Measurements from ENCODE around the gene ETV3. TPM values are rescaled to one million over a fixed set of nuclear protein-coding genes. Genes with fewer than 3 reads are reported as not detected.

Gene ETV3
- total and polyA plus RNA-seq, 2 of the 8 experiments (the other 6 are each of a cell fraction or from before 2014, with no cell fraction given) = 6.0 to 23.8 TPM

DNA sequence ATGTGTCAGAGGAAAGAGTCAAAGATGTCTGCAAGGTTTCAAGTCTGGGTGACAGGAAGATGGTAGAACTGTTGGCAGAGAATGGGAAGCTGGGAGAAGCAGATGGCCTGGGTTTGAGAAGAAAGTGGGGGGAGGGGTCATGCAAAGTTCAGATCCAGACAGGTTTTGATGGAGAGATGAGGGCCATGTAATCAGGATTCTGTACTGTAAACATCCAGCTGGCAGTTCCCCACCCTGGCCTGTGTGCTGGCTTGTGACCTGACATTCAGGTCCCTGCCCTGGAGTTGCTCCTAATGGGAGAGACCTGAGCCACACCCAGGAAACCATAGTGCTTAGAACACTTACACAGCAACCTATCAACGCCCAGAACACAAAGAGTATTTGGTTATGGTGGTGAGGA, 15.6 kb upstream of the ETV3 start:
- Histone ChIP-seq H4K91ac (replicated peaks; ENCODE audit: insufficient read length, low read length) (no peak overlapping the region), H4K5ac (ENCODE audit: insufficient read length, low read depth, low read length) (no peak overlapping the region), H2AFZ (ENCODE audit: low read length) (no peak overlapping the region), H3K4me2 (ENCODE audit: insufficient read depth in 1 of 2, low read depth in 2 of 2, low read length in 2 of 2) (no peak overlapping the region), H3K14ac (ENCODE audit: insufficient read length) (no peak overlapping the region), H3K27ac (ENCODE audit: low read depth, low read length) (no peak overlapping the region), H2BK5ac (ENCODE audit: low read depth, low read length) (no peak overlapping the region), H3K4me3 (ENCODE audit: extremely low read depth in 1 of 4, insufficient read depth in 2 of 4, low read depth in 3 of 4, low read length in 4 of 4) (no peak overlapping the region), H3K36me3 (ENCODE audit: control insufficient read depth in 2 of 4, insufficient read depth in 4 of 4, low read length in 3 of 4) (no peaks in the 10 kb centered on the region), H4K20me1 (replicated peaks in 1 of 2; ENCODE audit: control insufficient read depth in 1 of 2, insufficient read depth in 2 of 2, low read length in 2 of 2) (no peaks in the 10 kb centered on the region), H2BK12ac (ENCODE audit: low read depth, low read length) (no peak overlapping the region), H2BK20ac (ENCODE audit: low read length) (no peak overlapping the region), H3K23ac (ENCODE audit: insufficient read length) (no peak overlapping the region), H3K4ac (replicated peaks; ENCODE audit: insufficient read length, low read depth, low read length) (no peak overlapping the region), H3K18ac (ENCODE audit: extremely low read depth, low read length) (no peak overlapping the region), H4K8ac (ENCODE audit: extremely low read depth, insufficient read depth, low read length) (no peak overlapping the region), H2AK5ac (ENCODE audit: low read depth, low read length) (no peak overlapping the region), H3K79me1 (ENCODE audit: low read depth, low read length) (no peaks in the 10 kb centered on the region), H3K9ac (replicated peaks in 1 of 4; ENCODE audit: extremely low read depth in 1 of 4, low read depth in 3 of 4, low read length in 3 of 4) (no peak overlapping the region), H3K4me1 (replicated peaks in 1 of 4; ENCODE audit: control insufficient read depth in 3 of 4, insufficient read depth in 4 of 4, low read length in 3 of 4) (peaks cover 0 to 10% (median 6%) of the 10 kb centered on the region in 4 experiments; a peak in 6 of 7 replicates), H3K27me3 (replicated peaks in 1 of 4; ENCODE audit: control insufficient read depth in 3 of 4, extremely low read depth in 1 of 4, insufficient read depth in 3 of 4, low read length in 3 of 4) (no peaks in the 10 kb centered on the region; a peak in 1 of 7 replicates), H3K56ac (replicated peaks; ENCODE audit: insufficient read length, low read depth, low read length) (no peak overlapping the region), H2BK120ac (replicated peaks; ENCODE audit: low read depth, low read length) (no peak overlapping the region), H3K9me3 (ENCODE audit: insufficient read depth in 2 of 2, low read depth in 1 of 2, low read length in 1 of 2) (no peaks in the 10 kb centered on the region), H3K23me2 (ENCODE audit: low read depth, low read length) (peaks cover 2% of the 10 kb centered on the region; the same call in 1 of the 2 replicates), H3K79me2 (ENCODE audit: control insufficient read depth in 1 of 2, insufficient read depth in 2 of 2, low read length in 2 of 2) (no peaks in the 10 kb centered on the region), H2BK15ac (ENCODE audit: low read length) (0 out of 2 replicates have a peak overlapping the region, but pooled peaks have one; percentile 14)
- FAIRE-seq = no peak
- DNase-seq (ENCODE audit: low read depth in 1 of 2, low spot score in 2 of 2) = no peak
- ChIA-PET POLR2A (ENCODE audit: partially characterized antibody) (interaction anchor here (1.1 to 7.5 kb wide), 3 partner anchors 15 to 38 kb away, joined by 3 to 70 read pairs (median 3); partner anchors contain the start of gene ETV3), CTCF (ENCODE audit: partially characterized antibody) (interaction anchor here (1.8 to 9.4 kb wide), 3 partner anchors 13 to 65 kb away, joined by 10 to 218 read pairs (median 187); partner anchors contain the start of gene ETV3)
- 70% methylated on average over 1 of the region's 1 CpG; no CpG with 5 or more reads in 1 of the 2 experiments for WGBS, 2 experiments (ENCODE audit: extremely low coverage in 1 of 2, insufficient coverage in 1 of 2, insufficient read length in 1 of 2, insufficient replicate concordance in 2 of 2, low coverage in 1 of 2, low lambda C conversion rate in 2 of 2, missing lambda C conversion rate in 1 of 2)
- no peak for TF ChIP-seq CHD1 (IDR thresholded peaks at IDR 0.05; ENCODE audit: low read depth, low read length)
- no peak for TF ChIP-seq BRCA1 (IDR thresholded peaks at IDR 0.05; ENCODE audit: low read depth, low read length)
- TF ChIP-seq RXRA (IDR thresholded peaks at IDR 0.05; ENCODE audit: insufficient read depth, low read depth, low read length) = no peak
- TF ChIP-seq ASH2L (IDR thresholded peaks at IDR 0.05; ENCODE audit: low read length) = no peak
- TF ChIP-seq, protein P1, sequence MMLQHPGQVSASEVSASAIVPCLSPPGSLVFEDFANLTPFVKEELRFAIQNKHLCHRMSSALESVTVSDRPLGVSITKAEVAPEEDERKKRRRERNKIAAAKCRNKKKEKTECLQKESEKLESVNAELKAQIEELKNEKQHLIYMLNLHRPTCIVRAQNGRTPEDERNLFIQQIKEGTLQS (IDR thresholded peaks at IDR 0.05; ENCODE audit: insufficient read depth, low read depth, low read length) = no peak
- no peak for TF ChIP-seq KDM4A (IDR thresholded peaks at IDR 0.05; ENCODE audit: low read depth, low read length, severe bottlenecking)
- TF ChIP-seq CBX5 (IDR thresholded peaks at IDR 0.05; ENCODE audit: low read depth, low read length) = no peak
- TF ChIP-seq SP1 (IDR thresholded peaks at IDR 0.05; ENCODE audit: low read depth, low read length) = no peak
- TF ChIP-seq TAF1 (IDR thresholded peaks at IDR 0.05; ENCODE audit: low read depth, low read length) = no peak
- TF ChIP-seq TAF7 (optimal IDR thresholded peaks at IDR 0.05; ENCODE audit: borderline replicate concordance, low read depth, low read length) = no peak
- no peak for TF ChIP-seq RNF2 (IDR thresholded peaks at IDR 0.05; ENCODE audit: borderline replicate concordance, low read depth, low read length, missing control alignments, poor library complexity, severe bottlenecking)
- TF ChIP-seq POU5F1 (IDR thresholded peaks at IDR 0.05; ENCODE audit: low read depth, low read length) = no peak
- TF ChIP-seq JUN (IDR thresholded peaks at IDR 0.05; ENCODE audit: low read depth, low read length) = no peak
- TF ChIP-seq POLR2AphosphoS5 (IDR thresholded peaks at IDR 0.05; ENCODE audit: low read depth, low read length) = no peak

Data from H1 (cell line).